Stomach (tissue), 9 donors: ENCODE measurements around the gene TET2. TPM values are rescaled to one million over a fixed set of nuclear protein-coding genes. Genes with fewer than 3 reads are reported as not detected.

Experiments
- DNase-seq, 2 donors: peaks; one replicate each; pipeline versions ENCODE4 v3.0.0 to v3.0.0-alpha.2; 2013 to 2019
- H3K27ac ChIP-seq, 5 donors: fragments of 200-600 bp in 4 of 5; sonication (generic) in 4 of 5; one replicate each; pipeline ENCODE4 v1.5.1; 2013 to 2019; ENCODE audit warnings: mild to moderate bottlenecking in 1 of 5, moderate library complexity in 1 of 5
- H3K27me3 ChIP-seq, 3 donors: fragments of 200-600 bp; sonication (generic); one replicate each; pipeline ENCODE4 v1.5.1; 2017 to 2019; ENCODE audit warnings: mixed run types in 1 of 3
- H3K36me3 ChIP-seq, 4 donors: fragments of 200-600 bp; sonication (generic); 1 replicate in 3 of 4; 2 replicates in 1 of 4; pipeline ENCODE4 v1.5.1; 2016 to 2019
- H3K4me1 ChIP-seq, 4 donors: fragments of 200-600 bp; sonication (generic); one replicate each; pipeline ENCODE4 v1.5.1; 2016 to 2019
- H3K4me3 ChIP-seq, 4 donors: fragments of 200-600 bp; sonication (generic) in 3 of 4; one replicate each; pipeline ENCODE4 v1.5.1; 2016 to 2019; ENCODE audit warnings: mild to moderate bottlenecking in 1 of 4
- H3K9me3 ChIP-seq, 4 donors: fragments of 200-600 bp; sonication (generic); one replicate each; pipeline ENCODE4 v1.5.1; 2016 to 2019
- CTCF ChIP-seq, 7 experiments: fragments of 450-650 bp in 4 of 7; fragments of 200-600 bp in 3 of 7; sonication (generic) in 3 of 7; IDR thresholded peaks; one replicate each; pipeline ENCODE4 v1.5.1; 2016 to 2019; ENCODE audit warnings: antibody characterized with exemption in 7 of 7, control low read depth in 2 of 7, mild to moderate bottlenecking in 1 of 7
- EP300 ChIP-seq: sonication (generic); formaldehyde crosslinking; IDR thresholded peaks from one replicate; pipeline ENCODE4 v1.6.1; 2017; ENCODE audit warnings: antibody characterized with exemption
- POLR2A ChIP-seq, 4 donors: fragments of 450-650 bp; IDR thresholded peaks; one replicate each; pipeline ENCODE4 v1.6.1; 2016; ENCODE audit warnings: antibody characterized with exemption in 4 of 4, control low read depth in 2 of 4, mild to moderate bottlenecking in 1 of 4, moderate library complexity in 1 of 4
- POLR2AphosphoS5 ChIP-seq, 3 donors: sonication (generic); formaldehyde crosslinking; IDR thresholded peaks; one replicate each; pipeline ENCODE4 v1.6.1; 2016; ENCODE audit warnings: antibody characterized with exemption in 3 of 3
- whole genome bisulfite sequencing, 5 donors: extraction: QIAGEN DNeasy Blood & Tissue Kit in 3 of 5; methylation state at CpG; one replicate each; pipeline versions ENCODE4 v1.1.5 to v1.1.7; 2013 to 2018; 5-methylcytosine and 5-hydroxymethylcytosine counted together
- intact Hi-C: fragments of 100-400 bp; cut with DNase I; formaldehyde crosslinking; loops from one replicate; pipeline ENCODE4 v1.15.1; 2023; ENCODE audit warnings: low total_unique reads
- polyA plus RNA-seq, 3 donors: library from polyadenylated mRNA; stranded (reverse); fragments of 200-250 nt; gene quantifications; one replicate each; pipeline ENCODE4 v1.2.3, GENCODE V29; 2013
- total RNA-seq, 5 donors: library from RNA; depleted of rRNA; stranded (reverse); fragments of >200 nt; gene quantifications; one replicate each; pipeline versions ENCODE4 v1.1.0 to v1.2.3, GENCODE V29; 2014 to 2016
- donor health status: healthy with polysubstance abuse.
- donor health status: Bipolar disorder and iron deficiency.
- donor health status: healthy.

The TET2 gene
- total and polyA plus RNA-seq, 8 donors: 1.7 to 30.3 (median 21.7) TPM

GRCh38 chr4:105207386-105207785, 60.7 kb downstream of the TET2 start:
- 82 to 93% (median 89%) methylated on average over 2 of the region's 2 CpGs for WGBS, 5 donors
- no peaks in the 10 kb centered on the region for H3K27me3 ChIP-seq
- H3K4me3 ChIP-seq: no peak overlapping the region
- intact Hi-C loops: no loop called here
- H3K9me3 ChIP-seq: no peaks in the 10 kb centered on the region
- no peak for DNase-seq
- TF ChIP-seq POLR2A (IDR thresholded peaks at IDR 0.05) (no peak), CTCF (IDR thresholded peaks at IDR 0.05) (no peak)
- H3K36me3 ChIP-seq: peaks cover 0 to 6% (median 1%) of the 10 kb centered on the region in 4 donors
- no peak overlapping the region for H3K27ac ChIP-seq
- no peaks in the 10 kb centered on the region for H3K4me1 ChIP-seq

GRCh38 chr4:105208561-105208960, 61.9 kb downstream of the TET2 start:
- Histone ChIP-seq H3K4me1 (no peaks in the 10 kb centered on the region), H3K27ac (no peak overlapping the region), H3K4me3 (no peak overlapping the region), H3K36me3 (peaks cover 0 to 6% (median 1%) of the 10 kb centered on the region in 4 donors), H3K9me3 (no peaks in the 10 kb centered on the region), H3K27me3 (no peaks in the 10 kb centered on the region)
- intact Hi-C loops: no loop called here
- WGBS, 5 donors: 86 to 90% (median 89%) methylated on average over 5 of the region's 5 CpGs
- TF ChIP-seq EP300 (no peak), POLR2AphosphoS5 (IDR thresholded peaks at IDR 0.05) (no peak), POLR2A (IDR thresholded peaks at IDR 0.05) (no peak), CTCF (IDR thresholded peaks at IDR 0.05) (no peak)
- no peak for DNase-seq

GRCh38 chr4:105210916-105211315, 64.2 kb downstream of the TET2 start:
- TF ChIP-seq CTCF (IDR thresholded peaks at IDR 0.05) (no peak), EP300 (no peak), POLR2AphosphoS5 (IDR thresholded peaks at IDR 0.05) (no peak), POLR2A (IDR thresholded peaks at IDR 0.05) (no peak)
- intact Hi-C loops: no loop called here
- Histone ChIP-seq H3K9me3 (no peaks in the 10 kb centered on the region), H3K4me3 (no peak overlapping the region), H3K36me3 (peaks cover 0 to 4% (median 1%) of the 10 kb centered on the region in 4 donors), H3K27ac (no peak overlapping the region), H3K4me1 (peaks cover 0 to 8% (median 0%) of the 10 kb centered on the region in 4 donors), H3K27me3 (no peaks in the 10 kb centered on the region)
- WGBS, 5 donors: 56 to 80% (median 59%) methylated on average over 1 of the region's 1 CpG
- peak in 1 of 2 donors; percentile 56 for DNase-seq

GRCh38 chr4:105215609-105216313, 69.1 kb downstream of the TET2 start:
- WGBS, 5 donors: 43 to 63% (median 59%) methylated on average over 4 of the region's 4 CpGs
- H3K4me3 ChIP-seq: no peak overlapping the region
- intact Hi-C loops: no loop called here
- no peaks in the 10 kb centered on the region for H3K27me3 ChIP-seq
- H3K4me1 ChIP-seq: peaks cover 0 to 14% (median 3%) of the 10 kb centered on the region in 4 donors
- H3K27ac ChIP-seq: no peak overlapping the region
- H3K9me3 ChIP-seq: no peaks in the 10 kb centered on the region
- DNase-seq: no peak
- no peaks in the 10 kb centered on the region for H3K36me3 ChIP-seq
- TF ChIP-seq POLR2AphosphoS5 (IDR thresholded peaks at IDR 0.05) (no peak), EP300 (no peak), CTCF (IDR thresholded peaks at IDR 0.05) (no peak), POLR2A (IDR thresholded peaks at IDR 0.05) (no peak)
